Neutrophil (primary cell): ENCODE data around the gene HBE1.
"Not testable (repeated sequence)": the region's sequence is repeated elsewhere in the genome, so short reads cannot be mapped to it uniquely, and the experiment has no call there.

Source experiments
- H3K27ac ChIP-seq: fragments of 200-600 bp; sonication (generic); 2 replicates; pipeline ENCODE4 v1.5.1; 2016; ENCODE audit warnings: mild to moderate bottlenecking, moderate library complexity
- H3K27me3 ChIP-seq: fragments of 200-600 bp; sonication (generic); 2 replicates; pipeline ENCODE4 v1.6.0; 2016; ENCODE audit warnings: mild to moderate bottlenecking
- H3K36me3 ChIP-seq: fragments of 200-600 bp; sonication (generic); 2 replicates; pipeline ENCODE4 v1.5.1; 2017
- H3K4me1 ChIP-seq, 2 experiments: fragments of 200-600 bp in 1 of 2; sonication (generic) in 1 of 2; 1 replicate in 1 of 2; 2 replicates in 1 of 2; pipeline versions ENCODE4 v1.5.1 to v1.6.1; 2013 to 2016; ENCODE audit warnings: low read depth in 1 of 2, low read length in 1 of 2, mild to moderate bottlenecking in 1 of 2, moderate library complexity in 1 of 2; ENCODE audit not compliant: control insufficient read depth in 1 of 2, insufficient read depth in 1 of 2
- H3K4me3 ChIP-seq, 2 experiments: fragments of 200-600 bp in 1 of 2; sonication (generic) in 1 of 2; 1 replicate in 1 of 2; 2 replicates in 1 of 2; pipeline ENCODE4 v1.5.1; 2013 to 2016; ENCODE audit warnings: low read depth in 1 of 2, low read length in 1 of 2, mild to moderate bottlenecking in 1 of 2, moderate library complexity in 1 of 2
- H3K9me3 ChIP-seq: fragments of 200-600 bp; sonication (generic); 2 replicates; pipeline ENCODE4 v1.5.1; 2016
- TF ChIP-seq, protein P1 (sequence below): fragments of 200-600 bp; sonication (generic); IDR thresholded peaks from 2 replicates; pipeline ENCODE4 v1.5.1; 2016; ENCODE audit warnings: antibody characterized with exemption

HBE1 gene

DNA sequence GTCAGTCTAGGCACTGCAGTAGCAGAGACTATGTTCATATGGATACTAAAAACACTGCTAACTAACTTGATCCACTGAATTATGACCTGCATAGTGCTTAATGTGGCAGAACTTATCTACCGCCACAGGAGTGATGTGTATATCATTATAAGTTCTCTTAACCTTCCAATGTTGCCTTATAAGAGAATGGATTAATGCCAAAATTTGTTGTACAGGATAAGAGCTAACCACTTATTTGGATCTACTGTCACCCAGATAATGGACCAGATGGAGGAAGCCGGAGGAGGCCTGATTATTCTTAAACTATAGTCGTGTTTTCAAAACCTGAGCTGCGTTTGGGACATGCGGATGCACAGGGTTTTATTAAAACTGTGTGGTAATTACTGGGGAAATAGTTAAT, 33.9 kb upstream of the HBE1 start:
- Histone ChIP-seq H3K36me3 (no peaks in the 10 kb centered on the region), H3K27me3 (no peaks in the 10 kb centered on the region), H3K4me1 (no peaks in the 10 kb centered on the region), H3K4me3 (no peak overlapping the region), H3K9me3 (no peaks in the 10 kb centered on the region), H3K27ac (no peak overlapping the region)
- TF ChIP-seq, protein P1, sequence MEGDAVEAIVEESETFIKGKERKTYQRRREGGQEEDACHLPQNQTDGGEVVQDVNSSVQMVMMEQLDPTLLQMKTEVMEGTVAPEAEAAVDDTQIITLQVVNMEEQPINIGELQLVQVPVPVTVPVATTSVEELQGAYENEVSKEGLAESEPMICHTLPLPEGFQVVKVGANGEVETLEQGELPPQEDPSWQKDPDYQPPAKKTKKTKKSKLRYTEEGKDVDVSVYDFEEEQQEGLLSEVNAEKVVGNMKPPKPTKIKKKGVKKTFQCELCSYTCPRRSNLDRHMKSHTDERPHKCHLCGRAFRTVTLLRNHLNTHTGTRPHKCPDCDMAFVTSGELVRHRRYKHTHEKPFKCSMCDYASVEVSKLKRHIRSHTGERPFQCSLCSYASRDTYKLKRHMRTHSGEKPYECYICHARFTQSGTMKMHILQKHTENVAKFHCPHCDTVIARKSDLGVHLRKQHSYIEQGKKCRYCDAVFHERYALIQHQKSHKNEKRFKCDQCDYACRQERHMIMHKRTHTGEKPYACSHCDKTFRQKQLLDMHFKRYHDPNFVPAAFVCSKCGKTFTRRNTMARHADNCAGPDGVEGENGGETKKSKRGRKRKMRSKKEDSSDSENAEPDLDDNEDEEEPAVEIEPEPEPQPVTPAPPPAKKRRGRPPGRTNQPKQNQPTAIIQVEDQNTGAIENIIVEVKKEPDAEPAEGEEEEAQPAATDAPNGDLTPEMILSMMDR: no peak

DNA sequence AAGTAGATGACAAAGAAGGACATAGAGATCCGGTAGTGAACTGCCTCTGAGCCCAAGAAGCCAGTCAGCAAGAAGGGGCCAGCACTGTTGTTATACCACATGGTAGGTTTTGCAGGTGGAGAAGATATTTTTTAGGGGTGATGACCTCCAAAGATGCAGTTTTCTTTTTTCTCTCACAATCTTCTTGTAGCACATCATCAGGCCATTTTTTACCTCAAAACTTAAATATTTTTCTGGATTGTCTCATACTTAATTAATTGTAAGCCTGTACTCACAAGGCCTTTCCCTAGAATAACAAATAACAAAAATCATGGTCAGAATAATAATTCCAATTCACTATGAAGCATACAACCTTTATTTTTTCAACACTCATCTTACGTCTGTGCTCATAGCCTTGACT, 32.1 kb upstream of the HBE1 start, which contains the start of gene OR51B4:
OR51B4 (minus strand) TSS at position 101 of the 400 bp plus-strand sequence; CDS start at position 101, 0 bp downstream.
- Histone ChIP-seq H3K27me3 (no peaks in the 10 kb centered on the region), H3K36me3 (no peaks in the 10 kb centered on the region), H3K9me3 (no peaks in the 10 kb centered on the region), H3K4me3 (no peak within 1 kb of the TSS), H3K4me1 (no peaks in the 10 kb centered on the region), H3K27ac (no peak within 1 kb of the TSS)
- TF ChIP-seq, protein P1: no peak

GRCh38 chr11:5300251-5300650, 30.5 kb upstream of the HBE1 start:
- TF ChIP-seq, protein P1: no peak
- Histone ChIP-seq H3K9me3 (no peaks in the 10 kb centered on the region), H3K27ac (no peak overlapping the region), H3K27me3 (no peaks in the 10 kb centered on the region), H3K36me3 (no peaks in the 10 kb centered on the region), H3K4me1 (no peaks in the 10 kb centered on the region), H3K4me3 (no peak overlapping the region)

DNA sequence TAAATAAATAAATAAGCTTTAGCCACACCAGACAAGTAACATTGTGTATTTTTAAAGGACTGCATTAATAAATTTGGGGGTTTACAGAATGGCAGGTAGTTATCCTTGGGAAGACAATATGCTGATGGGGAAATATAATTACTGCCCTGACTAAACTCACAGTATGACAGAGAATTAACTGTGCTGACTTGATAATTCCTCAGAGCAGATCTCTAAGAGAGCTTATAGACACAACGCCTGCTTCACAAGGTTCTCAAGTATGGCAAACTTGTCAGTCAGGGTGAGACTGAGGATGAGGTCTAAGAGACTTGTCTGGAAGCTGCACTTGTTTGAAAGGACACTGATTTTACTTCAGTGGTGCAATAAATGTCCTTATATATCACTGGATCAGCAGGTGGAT, 28.7 kb upstream of the HBE1 start:
- Histone ChIP-seq H3K27ac (no peak overlapping the region), H3K27me3 (no peaks in the 10 kb centered on the region), H3K36me3 (no peaks in the 10 kb centered on the region), H3K9me3 (no peaks in the 10 kb centered on the region), H3K4me3 (no peak overlapping the region), H3K4me1 (no peaks in the 10 kb centered on the region)
- TF ChIP-seq, protein P1: no peak

DNA sequence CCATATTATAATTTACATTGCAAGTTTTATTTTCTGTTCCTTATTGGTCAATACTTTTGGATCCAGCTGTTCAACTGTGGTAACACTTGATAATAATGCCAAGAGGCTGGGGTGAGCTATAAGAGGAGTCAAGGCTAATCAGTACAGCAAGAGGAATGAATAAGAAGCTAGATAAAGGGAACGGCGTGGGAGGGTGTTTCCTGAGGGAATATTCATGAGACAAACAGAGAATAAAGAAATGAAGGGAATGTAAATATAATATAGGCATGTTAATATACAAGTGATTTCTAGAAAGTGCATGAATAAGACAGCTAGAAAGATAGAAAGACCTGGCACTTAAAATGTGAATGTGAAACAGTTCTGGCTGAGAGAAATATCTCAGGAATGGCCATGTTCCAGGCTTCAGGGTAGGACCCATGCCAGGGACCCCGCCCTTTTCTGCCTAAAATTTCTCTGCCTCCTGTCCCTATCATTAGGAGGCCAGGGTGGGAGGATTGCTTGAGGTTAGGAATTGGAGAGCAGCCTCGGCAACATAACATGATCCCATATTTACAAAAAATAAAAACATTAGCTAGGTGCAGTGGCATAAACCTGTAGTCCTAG, 28.1 kb upstream of the HBE1 start:
- Histone ChIP-seq H3K9me3 (no peaks in the 10 kb centered on the region), H3K4me3 (no peak overlapping the region), H3K36me3 (no peaks in the 10 kb centered on the region), H3K27me3 (no peaks in the 10 kb centered on the region), H3K27ac (no peak overlapping the region), H3K4me1 (no peaks in the 10 kb centered on the region)
- TF ChIP-seq, protein P1: no peak

GRCh38 chr11:5294342-5294995, 24.7 kb upstream of the HBE1 start:
- H3K9me3 ChIP-seq, H3K36me3 ChIP-seq, H3K27ac ChIP-seq, H3K27me3 ChIP-seq, H3K4me1 ChIP-seq, H3K4me3 ChIP-seq: not testable (repeated sequence)
